ENCODE results near the gene TSSK6. TPM values are rescaled to one million over a fixed set of nuclear protein-coding genes. Genes with fewer than 3 reads are reported as not detected.

Gene TSSK6
- total RNA-seq, 1 donor from 2014 or later, result 3.2 TPM

GRCh38 chr19:19527674-19528625 is 12.6 kb upstream of the TSSK6 start:
- FAIRE-seq (no peak), DNase-seq (ENCODE audit: low read depth) (no peak)
- TF ChIP-seq CTCF (IDR thresholded peaks at IDR 0.05; ENCODE audit: insufficient read depth, low read length, severe bottlenecking), result no peak
- Histone ChIP-seq H3K36me3 (ENCODE audit: control insufficient read depth, insufficient read depth, low read length) (peaks cover 6% of the 10 kb centered on the region), H3K4me3 (ENCODE audit: low read depth, low read length) (no peak overlapping the region), H3K27me3 (ENCODE audit: control insufficient read depth, insufficient read depth, low read length) (no peaks in the 10 kb centered on the region)

- DNase-seq (ENCODE audit: low read depth), result no peak
- no peak for FAIRE-seq
- peaks cover 6% of the 10 kb centered on the region for H3K36me3 ChIP-seq (ENCODE audit: control insufficient read depth, insufficient read depth, low read length)
- H3K4me3 ChIP-seq (ENCODE audit: low read depth, low read length), result no peak overlapping the region
- no peaks in the 10 kb centered on the region for H3K27me3 ChIP-seq (ENCODE audit: control insufficient read depth, insufficient read depth, low read length)
- TF ChIP-seq CTCF (IDR thresholded peaks at IDR 0.05; ENCODE audit: insufficient read depth, low read length, severe bottlenecking), result no peak
Measured at GRCh38 chr19:19527371-19527656, 12.0 kb upstream of the TSSK6 start.

GRCh38 chr19:19526581-19527370 is 11.4 kb upstream of the TSSK6 start:
- DNase-seq (ENCODE audit: low read depth) (no peak), FAIRE-seq (no peak)
- no peak overlapping the region for H3K4me3 ChIP-seq (ENCODE audit: low read depth, low read length)
- peaks cover 6% of the 10 kb centered on the region for H3K36me3 ChIP-seq (ENCODE audit: control insufficient read depth, insufficient read depth, low read length)
- H3K27me3 ChIP-seq (ENCODE audit: control insufficient read depth, insufficient read depth, low read length), result no peaks in the 10 kb centered on the region
- TF ChIP-seq CTCF (IDR thresholded peaks at IDR 0.05; ENCODE audit: insufficient read depth, low read length, severe bottlenecking), result no peak

- DNase-seq (ENCODE audit: low read depth) (no peak), FAIRE-seq (no peak)
- Histone ChIP-seq H3K27me3 (ENCODE audit: control insufficient read depth, insufficient read depth, low read length) (no peaks in the 10 kb centered on the region), H3K4me3 (ENCODE audit: low read depth, low read length) (no peak overlapping the region), H3K36me3 (ENCODE audit: control insufficient read depth, insufficient read depth, low read length) (peaks cover 6% of the 10 kb centered on the region)
- TF ChIP-seq CTCF (IDR thresholded peaks at IDR 0.05; ENCODE audit: insufficient read depth, low read length, severe bottlenecking), result no peak
Measured at GRCh38 chr19:19525611-19526380, 10.4 kb upstream of the TSSK6 start.

GRCh38 chr19:19524053-19524452 is 8.7 kb upstream of the TSSK6 start:
- Histone ChIP-seq H3K36me3 (ENCODE audit: control insufficient read depth, insufficient read depth, low read length) (peaks cover 13% of the 10 kb centered on the region), H3K27me3 (ENCODE audit: control insufficient read depth, insufficient read depth, low read length) (no peaks in the 10 kb centered on the region), H3K4me3 (ENCODE audit: low read depth, low read length) (no peak overlapping the region)
- no peak for FAIRE-seq
- no peak for TF ChIP-seq CTCF (IDR thresholded peaks at IDR 0.05; ENCODE audit: insufficient read depth, low read length, severe bottlenecking)
- DNase-seq (ENCODE audit: low read depth), result no peak

Measured in bronchial epithelial cell (primary cell).